ENCODE results near the gene DHX35. TPM values are rescaled to one million over a fixed set of nuclear protein-coding genes. Genes with fewer than 3 reads are reported as not detected.
A peak's percentile ranks its signal among the peaks of the same experiment; 100 is the strongest.

DHX35 gene
- total and polyA plus RNA-seq, 2 of the 4 experiments (the other 2 are of a cell fraction): 9.1 to 13.5 TPM

DNA sequence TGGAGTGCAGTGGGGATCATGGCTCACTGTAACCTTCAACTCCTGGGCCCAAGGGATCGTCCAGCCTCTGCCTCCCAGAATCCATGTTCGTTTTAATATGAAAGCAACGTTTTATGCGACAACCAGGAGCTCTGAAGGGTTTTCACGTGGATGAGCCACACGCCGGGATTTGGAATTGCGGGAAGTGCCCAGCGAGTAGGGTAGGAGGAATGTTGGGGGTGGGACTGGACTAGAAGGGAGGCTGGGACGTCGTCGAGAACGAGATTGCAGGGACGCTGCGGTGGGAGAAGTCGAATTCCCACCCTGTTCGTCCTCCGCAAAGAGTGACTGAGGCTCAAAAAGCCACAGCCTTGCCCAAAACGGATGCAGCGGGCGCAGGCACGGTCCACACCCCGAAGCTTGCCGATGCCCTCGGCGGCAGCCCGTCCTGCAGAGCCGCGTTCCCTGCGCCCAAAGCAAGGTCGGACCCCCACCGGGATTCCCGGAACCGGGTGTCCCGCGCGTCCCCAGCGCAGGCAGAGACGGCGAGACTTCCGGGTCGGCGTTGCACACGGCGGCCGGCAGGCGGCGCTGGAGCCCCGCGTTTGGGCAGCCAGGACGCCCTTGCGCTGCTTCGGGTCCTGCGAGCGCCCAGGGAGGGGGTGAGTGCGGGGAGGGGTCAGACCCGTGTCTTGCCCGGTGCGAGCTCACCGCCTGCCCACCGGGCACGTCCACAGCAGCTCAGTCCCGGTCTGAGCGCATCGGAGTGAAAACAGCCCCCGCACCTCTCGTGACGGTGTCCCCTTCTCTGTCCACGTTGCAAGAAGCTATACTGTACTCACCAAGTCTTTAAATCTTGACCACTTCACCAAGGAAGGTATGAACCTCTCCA lies 87.8 kb downstream of the DHX35 start:
- no peaks in the 10 kb centered on the region for H3K9me3 ChIP-seq (ENCODE audit: control insufficient read depth, insufficient read depth, low read length)
- peak overlapping the region; percentile 71 for H3K27ac ChIP-seq (ENCODE audit: insufficient read depth, low read length)
- no peaks in the 10 kb centered on the region for H3K36me3 ChIP-seq (ENCODE audit: control insufficient read depth, insufficient read depth, low read length)
- H3K4me2 ChIP-seq (ENCODE audit: low read depth, low read length): peak overlapping the region; percentile 96
- peak overlapping the region; percentile 86 for H3K9ac ChIP-seq (ENCODE audit: low read depth, low read length)
- H4K91ac ChIP-seq (ENCODE audit: insufficient read depth, low read depth, low read length): peak overlapping the region; percentile 62
- H3K14ac ChIP-seq (replicated peaks; ENCODE audit: low read depth, low read length): peak overlapping the region; percentile 66
- H3K4ac ChIP-seq (ENCODE audit: low read depth, low read length): peak overlapping the region; percentile 86
- dilution Hi-C loops (cut with HindIII; ENCODE audit: low sequenced_read_pairs, unreplicated experiment): no loop called here
- intact Hi-C loops (cut with micrococcal nuclease): loop anchor here (1.0 to 5.0 kb wide), 2 partner anchors 31 to 303 kb away; partner anchors contain the start of gene ACTR5
- H2BK20ac ChIP-seq (ENCODE audit: low read depth, low read length): peak overlapping the region; percentile 63; the same call in 1 of the 2 replicates
- H3K4me3 ChIP-seq (ENCODE audit: insufficient read depth, low read depth, low read length): peak overlapping the region; percentile 71
- peak overlapping the region; percentile 44; the same call in 1 of the 2 replicates for H2AK5ac ChIP-seq (ENCODE audit: low read depth, low read length)
- POLR2A ChIA-PET (ENCODE audit: unreplicated experiment): no interaction called here
- peak overlapping the region; percentile 79 for H2BK5ac ChIP-seq (ENCODE audit: low read depth, low read length, poor library complexity, severe bottlenecking)
- peaks cover 2% of the 10 kb centered on the region; the same call in 1 of the 2 replicates for H3K4me1 ChIP-seq (ENCODE audit: control insufficient read depth, insufficient read depth, low read length)
- TF ChIP-seq MXI1 (IDR thresholded peaks at IDR 0.05; ENCODE audit: borderline replicate concordance, low read depth, low read length) (peak; percentile 44; the same call in 1 of the 2 replicates), POLR2A (IDR thresholded peaks at IDR 0.05; ENCODE audit: low read depth, low read length) (no peak), BHLHE40 (IDR thresholded peaks at IDR 0.05; ENCODE audit: low read depth, low read length) (no peak), SMC3 (IDR thresholded peaks at IDR 0.05; ENCODE audit: low read depth, low read length) (peak; percentile 49), FOS (IDR thresholded peaks at IDR 0.05; ENCODE audit: low read depth, low read length) (no peak), CHD1 (IDR thresholded peaks at IDR 0.05; ENCODE audit: low read depth, low read length) (no peak), MAFK (IDR thresholded peaks at IDR 0.05; ENCODE audit: low read depth, low read length) (no peak), NFE2L2 (IDR thresholded peaks at IDR 0.05; ENCODE audit: low read depth, low read length) (no peak), RFX5 (IDR thresholded peaks at IDR 0.05; ENCODE audit: low read depth, low read length) (no peak), MAZ (IDR thresholded peaks at IDR 0.05; ENCODE audit: borderline replicate concordance, low read depth, low read length) (peak; percentile 81; the same call in 1 of the 2 replicates), RAD21 (IDR thresholded peaks at IDR 0.05; ENCODE audit: low read length) (peak; percentile 89), CEBPB (IDR thresholded peaks at IDR 0.05; ENCODE audit: low read depth, low read length) (no peak)
- TF ChIP-seq, protein P1, sequence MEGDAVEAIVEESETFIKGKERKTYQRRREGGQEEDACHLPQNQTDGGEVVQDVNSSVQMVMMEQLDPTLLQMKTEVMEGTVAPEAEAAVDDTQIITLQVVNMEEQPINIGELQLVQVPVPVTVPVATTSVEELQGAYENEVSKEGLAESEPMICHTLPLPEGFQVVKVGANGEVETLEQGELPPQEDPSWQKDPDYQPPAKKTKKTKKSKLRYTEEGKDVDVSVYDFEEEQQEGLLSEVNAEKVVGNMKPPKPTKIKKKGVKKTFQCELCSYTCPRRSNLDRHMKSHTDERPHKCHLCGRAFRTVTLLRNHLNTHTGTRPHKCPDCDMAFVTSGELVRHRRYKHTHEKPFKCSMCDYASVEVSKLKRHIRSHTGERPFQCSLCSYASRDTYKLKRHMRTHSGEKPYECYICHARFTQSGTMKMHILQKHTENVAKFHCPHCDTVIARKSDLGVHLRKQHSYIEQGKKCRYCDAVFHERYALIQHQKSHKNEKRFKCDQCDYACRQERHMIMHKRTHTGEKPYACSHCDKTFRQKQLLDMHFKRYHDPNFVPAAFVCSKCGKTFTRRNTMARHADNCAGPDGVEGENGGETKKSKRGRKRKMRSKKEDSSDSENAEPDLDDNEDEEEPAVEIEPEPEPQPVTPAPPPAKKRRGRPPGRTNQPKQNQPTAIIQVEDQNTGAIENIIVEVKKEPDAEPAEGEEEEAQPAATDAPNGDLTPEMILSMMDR (conservative IDR thresholded peaks at IDR 0.05; ENCODE audit: low read depth, low read length): peak; percentile 96
- TF ChIP-seq, protein P2, sequence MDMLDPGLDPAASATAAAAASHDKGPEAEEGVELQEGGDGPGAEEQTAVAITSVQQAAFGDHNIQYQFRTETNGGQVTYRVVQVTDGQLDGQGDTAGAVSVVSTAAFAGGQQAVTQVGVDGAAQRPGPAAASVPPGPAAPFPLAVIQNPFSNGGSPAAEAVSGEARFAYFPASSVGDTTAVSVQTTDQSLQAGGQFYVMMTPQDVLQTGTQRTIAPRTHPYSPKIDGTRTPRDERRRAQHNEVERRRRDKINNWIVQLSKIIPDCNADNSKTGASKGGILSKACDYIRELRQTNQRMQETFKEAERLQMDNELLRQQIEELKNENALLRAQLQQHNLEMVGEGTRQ (IDR thresholded peaks at IDR 0.05; ENCODE audit: low read depth, low read length): no peak
- H3K18ac ChIP-seq (ENCODE audit: low read depth, low read length): peak overlapping the region; percentile 28; the same call in 1 of the 2 replicates
- H3K23ac ChIP-seq (ENCODE audit: low read depth, low read length): peak overlapping the region; percentile 98
- H2BK120ac ChIP-seq (ENCODE audit: low read depth, low read length): peak overlapping the region; percentile 56
- no peaks in the 10 kb centered on the region for H4K20me1 ChIP-seq (ENCODE audit: insufficient read depth, low read length)
- ATAC-seq (ENCODE audit: low read depth) (peak; percentile 91), DNase-seq (peak; percentile 51)
- H3K79me1 ChIP-seq (ENCODE audit: low read depth in 1 of 2, low read length in 2 of 2): no peaks in the 10 kb centered on the region; a peak in 1 of 4 replicates
- BruUV-seq (replicated peaks): no TSS peak
- peak overlapping the region; percentile 43 for H4K5ac ChIP-seq (ENCODE audit: low read depth, low read length)
- H3K27me3 ChIP-seq (ENCODE audit: control insufficient read depth, insufficient read depth, low read length): peaks cover 3% of the 10 kb centered on the region; the same call in 1 of the 2 replicates
- no peaks in the 10 kb centered on the region; the same call in 1 of the 2 replicates for H3K9me1 ChIP-seq (ENCODE audit: insufficient read depth, low read length)
- CTCF ChIA-PET: interaction anchor here (0.5 to 4.2 kb wide), 18 partner anchors 12 to 824 kb away, joined by 3 to 31 read pairs (median 4); no protein-coding TSS in a partner anchor
- H2BK15ac ChIP-seq (ENCODE audit: low read depth, low read length): peak overlapping the region; percentile 43; the same call in 1 of the 3 replicates
- in situ Hi-C loops (cut with MboI; ENCODE audit: low sequenced_read_pairs): loop anchor here (10.0 to 25.0 kb wide), 3 partner anchors 125 to 405 kb away; partner anchors contain the start of gene FAM83D
- H2AFZ ChIP-seq (replicated peaks; ENCODE audit: low read length, poor library complexity): peak overlapping the region; percentile 99
- H2AK9ac ChIP-seq (replicated peaks; ENCODE audit: low read depth, low read length, poor library complexity): peak overlapping the region; percentile 91
- peak overlapping the region; percentile 63 to 97 for H4K8ac ChIP-seq (ENCODE audit: low read depth in 2 of 2, low read length in 2 of 2)
- H3K56ac ChIP-seq (ENCODE audit: extremely low read depth, insufficient read depth, low read length): peak overlapping the region; percentile 81
- WGBS, 2 experiments (ENCODE audit: extremely low coverage in 2 of 2, insufficient read length in 1 of 2): 1% methylated on average over 34 of the region's 69 CpGs; no CpG with 5 or more reads in 1 of the 2 experiments

Measured in IMR-90 (cell line).